ENCODE results near the gene ADAMTS9.

ADAMTS9 gene

GRCh38 chr3:64539451-64540196, 148.2 kb downstream of the ADAMTS9 start:
- no peak for DNase-seq (ENCODE audit: low read depth)

- DNase-seq (ENCODE audit: low read depth) = no peak
Observed at GRCh38 chr3:64536166-64536565, 151.6 kb downstream of the ADAMTS9 start.

DNA sequence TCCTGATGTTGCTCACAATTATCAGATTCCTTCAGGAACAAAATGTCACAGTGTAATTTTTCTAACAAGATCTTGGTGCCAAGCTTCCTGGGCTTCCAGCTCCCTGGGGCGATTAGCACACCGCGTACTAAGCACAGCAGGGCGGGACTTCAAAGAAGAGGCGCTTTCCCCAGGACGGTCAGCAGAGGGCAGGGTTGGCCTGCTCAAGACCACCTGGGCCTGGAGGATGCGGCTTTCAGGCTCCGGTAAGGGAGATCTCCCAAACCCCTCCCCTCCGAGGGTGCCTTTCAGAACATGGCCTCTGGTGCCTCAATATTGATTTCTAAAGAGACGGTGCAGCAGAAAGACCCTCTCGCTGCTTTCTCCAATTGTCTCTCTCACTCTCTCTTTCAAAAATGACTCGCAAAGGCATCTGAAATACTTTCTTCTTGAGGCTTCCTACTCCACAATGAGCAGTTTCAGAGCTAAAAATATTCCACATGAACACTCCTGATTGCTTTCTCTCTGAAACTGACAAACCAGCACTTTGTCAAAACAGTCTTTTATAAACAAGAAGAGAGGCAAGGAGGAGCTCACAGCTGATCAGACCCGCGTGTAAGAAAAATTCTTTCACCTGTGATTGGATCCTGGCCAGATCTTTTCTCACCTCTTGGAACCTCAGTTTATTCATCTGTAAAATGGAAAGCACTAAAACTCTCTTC, 154.0 kb downstream of the ADAMTS9 start:
- peak; percentile 16 for DNase-seq (ENCODE audit: low read depth)

DNA sequence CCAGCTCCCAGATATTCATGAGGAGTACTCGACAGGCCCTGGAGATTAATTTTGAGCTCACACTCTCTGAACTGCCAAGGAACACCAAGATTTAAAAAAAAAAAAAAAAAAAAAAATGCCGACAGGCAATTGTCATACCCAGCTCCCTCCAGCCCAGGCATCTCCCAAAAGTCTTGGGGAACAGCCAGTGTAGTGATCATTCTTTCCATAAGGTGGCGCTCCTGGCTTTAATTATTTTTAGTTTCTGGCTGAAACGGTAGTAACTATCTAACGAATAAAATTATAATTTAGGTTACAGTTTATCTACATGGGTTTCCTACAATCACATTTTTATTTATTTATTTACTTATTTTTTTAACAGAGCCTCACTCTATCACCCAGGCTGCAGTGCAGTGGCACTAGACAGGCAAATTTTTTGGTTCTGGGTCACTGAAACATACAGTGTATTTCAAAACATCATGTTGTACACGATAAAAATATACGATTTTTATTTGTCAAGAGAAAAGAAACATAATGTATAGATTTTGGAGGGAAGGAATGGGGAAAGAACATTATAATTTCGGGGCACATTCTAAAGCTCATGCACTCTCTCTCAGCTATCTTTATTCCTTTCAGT, 157.3 kb downstream of the ADAMTS9 start:
- DNase-seq (ENCODE audit: low read depth) = no peak

GRCh38 chr3:64523324-64523723, 164.5 kb downstream of the ADAMTS9 start:
- no peak for DNase-seq (ENCODE audit: low read depth)

DNA sequence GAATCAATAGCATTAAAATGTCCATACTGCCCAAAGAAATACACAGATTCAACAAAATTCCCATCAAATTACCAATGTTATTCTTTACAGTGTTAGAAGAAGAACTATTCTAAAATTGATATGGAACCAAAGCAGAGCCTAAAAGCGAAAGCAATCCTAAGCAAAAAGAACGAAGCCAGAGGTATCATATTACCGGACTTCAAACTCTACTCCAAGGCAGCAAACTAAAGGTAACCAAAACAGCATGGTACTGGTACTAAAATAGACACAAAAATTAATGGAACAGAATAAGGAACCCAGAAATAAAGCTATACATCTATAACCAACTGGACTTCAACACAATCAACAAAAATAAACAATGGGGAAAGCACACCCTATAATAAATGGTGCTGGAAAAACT, 167.5 kb downstream of the ADAMTS9 start:
- DNase-seq (ENCODE audit: low read depth) = no peak

GRCh38 chr3:64518950-64519349, 168.8 kb downstream of the ADAMTS9 start:
- no peak for DNase-seq (ENCODE audit: low read depth)

DNA sequence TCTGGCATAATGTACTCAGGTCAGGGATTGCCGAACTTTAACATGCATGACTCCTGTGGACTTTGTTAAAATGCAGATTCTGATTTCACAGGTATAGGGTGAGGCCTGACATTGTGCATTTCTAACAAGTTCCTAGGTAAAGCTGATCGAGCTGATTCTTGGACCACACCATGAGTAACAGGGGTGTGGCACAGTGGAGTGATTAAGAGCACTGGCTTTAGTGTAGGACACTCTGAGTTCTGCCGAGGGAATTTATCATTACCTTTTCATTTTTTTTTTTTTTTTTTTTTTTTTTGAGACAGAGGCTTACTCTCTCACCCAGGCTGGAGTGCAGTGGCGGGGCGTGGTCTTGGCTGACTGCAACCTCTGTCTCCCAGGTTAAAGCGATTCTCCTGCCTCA, 169.3 kb downstream of the ADAMTS9 start:
- no peak for DNase-seq (ENCODE audit: low read depth)

GRCh38 chr3:64514889-64515288, 172.9 kb downstream of the ADAMTS9 start:
- no peak for DNase-seq (ENCODE audit: low read depth)

DNA sequence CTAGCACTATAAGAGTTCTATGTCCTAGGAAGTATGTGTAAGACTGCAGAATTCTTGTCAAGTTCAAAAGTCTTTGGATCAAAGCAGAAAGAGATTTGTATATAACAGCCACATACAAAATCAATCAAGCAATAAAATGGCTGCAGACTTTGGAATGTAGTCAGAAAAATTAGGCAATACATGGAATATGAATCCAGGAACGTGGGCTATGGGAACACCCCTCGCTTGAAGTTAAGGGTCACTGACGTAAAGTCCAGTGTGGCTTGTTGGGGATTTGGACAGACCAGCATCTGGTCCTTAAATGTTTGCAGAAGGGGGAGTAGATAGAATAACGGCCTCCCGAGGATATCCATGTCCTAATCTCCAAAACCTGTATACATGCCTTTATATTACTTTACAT, 178.6 kb downstream of the ADAMTS9 start:
- no peak for DNase-seq (ENCODE audit: low read depth)

GRCh38 chr3:64508140-64508539, 179.7 kb downstream of the ADAMTS9 start:
- DNase-seq (ENCODE audit: low read depth) = no peak

DNA sequence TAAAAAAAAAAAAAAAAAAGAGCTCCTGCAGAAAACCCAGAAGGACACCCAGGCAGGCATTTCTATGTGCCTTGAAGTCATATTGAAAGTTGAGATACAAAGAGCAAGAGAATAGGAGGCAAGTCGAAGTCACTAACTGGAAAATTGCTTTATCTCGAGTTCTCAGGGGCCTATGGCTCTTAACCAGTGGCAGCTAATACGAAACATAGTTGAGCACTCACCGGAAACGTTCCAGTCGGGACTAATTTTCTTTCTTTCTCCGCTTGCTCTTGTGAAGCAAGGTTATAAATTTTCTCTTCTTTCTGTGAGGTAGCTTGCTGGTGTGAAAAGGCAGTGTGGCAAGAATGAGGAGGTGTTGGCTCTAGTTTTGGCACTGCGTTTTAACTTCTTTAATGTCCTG, 181.5 kb downstream of the ADAMTS9 start:
- DNase-seq (ENCODE audit: low read depth) = no peak

GRCh38 chr3:64505419-64505818, 182.4 kb downstream of the ADAMTS9 start:
- no peak for DNase-seq (ENCODE audit: low read depth)

- DNase-seq (ENCODE audit: low read depth) = no peak
Observed at GRCh38 chr3:64502284-64502683, 185.5 kb downstream of the ADAMTS9 start.

DNA sequence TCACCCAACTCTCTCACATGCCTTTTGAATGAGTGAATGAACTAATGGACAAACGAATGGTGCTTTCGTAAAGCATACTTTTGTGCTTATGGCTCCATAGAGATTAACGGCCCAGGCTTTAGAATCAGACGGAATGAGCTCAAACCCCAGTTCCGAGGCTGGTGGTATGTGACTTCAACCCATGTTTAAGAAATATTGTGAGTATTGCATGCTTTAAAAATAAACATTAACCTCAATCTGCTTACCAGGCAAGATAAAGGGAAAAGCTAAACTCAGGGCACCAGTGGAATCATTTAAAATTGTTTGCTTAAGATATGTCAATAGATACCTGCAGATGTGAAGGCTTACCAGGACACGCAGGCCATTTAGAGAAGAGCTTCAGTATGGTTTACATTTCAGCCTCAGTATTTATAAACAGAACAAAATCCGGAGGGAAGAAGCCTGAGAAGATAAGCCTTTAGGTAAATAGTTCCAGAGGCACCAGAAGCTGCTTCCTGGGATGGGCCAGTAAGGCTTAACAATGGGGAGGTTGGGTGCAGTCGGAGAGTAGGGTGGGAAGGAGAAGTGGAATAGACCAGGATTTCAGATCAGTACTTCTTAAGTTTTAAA, 186.4 kb downstream of the ADAMTS9 start:
- no peak for DNase-seq (ENCODE audit: low read depth)

GRCh38 chr3:64496786-64497490, 190.9 kb downstream of the ADAMTS9 start:
- DNase-seq (ENCODE audit: low read depth) = no peak

DNA sequence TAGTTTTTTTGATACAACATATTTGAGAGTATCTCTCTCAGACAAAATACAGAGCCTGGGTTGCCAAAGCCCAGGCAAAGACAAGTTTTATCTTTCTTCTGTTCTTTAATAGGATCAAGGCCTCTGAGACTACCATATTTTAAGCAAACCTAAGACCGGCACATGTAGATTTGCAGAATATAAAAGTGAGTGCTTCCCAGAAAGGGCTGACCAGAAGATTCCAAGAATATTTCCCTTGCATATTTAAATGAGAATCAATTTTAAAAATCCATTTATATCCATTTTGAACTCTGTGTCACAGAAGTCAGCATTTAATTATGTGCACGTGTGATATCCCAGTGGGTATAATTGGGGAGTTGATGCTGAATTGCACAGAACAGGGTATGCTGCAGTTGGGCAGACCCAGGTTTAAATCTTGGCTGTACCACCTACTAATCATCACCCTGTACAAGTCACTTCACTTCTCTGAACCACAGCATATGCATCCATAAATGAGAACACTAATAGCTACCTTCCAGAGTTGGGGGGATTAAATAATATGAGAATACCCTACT, 191.9 kb downstream of the ADAMTS9 start:
- no peak for DNase-seq (ENCODE audit: low read depth)

- DNase-seq (ENCODE audit: low read depth) = no peak
Observed at GRCh38 chr3:64495121-64495780, 192.5 kb downstream of the ADAMTS9 start.

DNA sequence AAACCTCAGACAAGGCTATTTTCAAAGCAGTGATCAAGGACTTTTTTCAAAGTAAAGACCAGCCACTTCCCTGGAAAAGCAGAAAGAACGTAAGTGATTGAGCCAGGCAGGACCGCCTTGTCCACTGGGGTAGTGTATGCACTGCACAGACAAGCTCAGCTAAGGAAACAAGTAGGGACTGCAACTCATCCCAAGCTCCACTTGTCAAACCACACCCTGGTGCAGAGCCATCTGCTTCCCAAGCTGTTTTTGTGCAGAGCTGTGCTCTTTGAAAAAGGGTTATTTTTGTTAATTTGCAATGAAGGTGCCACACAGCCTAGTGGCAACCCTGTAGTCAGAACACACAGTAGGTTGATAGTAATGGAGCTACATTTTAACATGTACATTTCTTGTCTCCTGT, 193.3 kb downstream of the ADAMTS9 start:
- DNase-seq (ENCODE audit: low read depth) = no peak

DNA sequence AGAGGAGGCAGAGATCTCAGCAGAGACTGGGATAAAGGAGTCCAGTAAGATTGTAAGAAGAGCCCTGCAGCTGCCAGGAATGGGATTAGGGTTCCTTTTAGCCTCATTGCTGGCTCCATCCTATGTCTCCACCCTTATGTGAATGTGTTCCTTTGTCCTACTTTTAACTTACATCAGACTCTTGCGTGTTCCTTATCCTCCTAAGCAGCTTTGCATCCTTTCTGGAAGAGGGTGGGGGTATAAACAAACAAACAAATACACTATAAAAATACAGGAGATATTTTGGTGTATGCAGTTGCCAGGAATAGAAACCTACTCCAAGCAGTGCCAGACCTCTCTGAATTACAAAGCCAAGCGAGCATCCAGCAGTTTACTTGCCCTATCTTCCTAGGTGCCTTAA, 194.7 kb downstream of the ADAMTS9 start:
- DNase-seq (ENCODE audit: low read depth) = no peak

GRCh38 chr3:64491843-64492242, 196.0 kb downstream of the ADAMTS9 start:
- DNase-seq (ENCODE audit: low read depth) = no peak
